Retinal pigment epithelial cell (primary cell): Measurements from ENCODE around the gene XIRP2.

ENCODE experiments used
- DNase-seq: peaks from one replicate; pipeline ENCODE4 v3.0.0-alpha.2; 2010; ENCODE audit warnings: low read depth
- H3K4me3 ChIP-seq: 2 replicates; pipeline ENCODE4 v1.5.1; 2011; ENCODE audit warnings: mild to moderate bottlenecking, low read length, control low read depth, moderate library complexity
- CTCF ChIP-seq: conservative IDR thresholded peaks from 2 replicates; pipeline ENCODE4 v1.5.1; 2011; ENCODE audit warnings: low read depth, low read length, control low read depth, inconsistent platforms

Gene XIRP2

DNA sequence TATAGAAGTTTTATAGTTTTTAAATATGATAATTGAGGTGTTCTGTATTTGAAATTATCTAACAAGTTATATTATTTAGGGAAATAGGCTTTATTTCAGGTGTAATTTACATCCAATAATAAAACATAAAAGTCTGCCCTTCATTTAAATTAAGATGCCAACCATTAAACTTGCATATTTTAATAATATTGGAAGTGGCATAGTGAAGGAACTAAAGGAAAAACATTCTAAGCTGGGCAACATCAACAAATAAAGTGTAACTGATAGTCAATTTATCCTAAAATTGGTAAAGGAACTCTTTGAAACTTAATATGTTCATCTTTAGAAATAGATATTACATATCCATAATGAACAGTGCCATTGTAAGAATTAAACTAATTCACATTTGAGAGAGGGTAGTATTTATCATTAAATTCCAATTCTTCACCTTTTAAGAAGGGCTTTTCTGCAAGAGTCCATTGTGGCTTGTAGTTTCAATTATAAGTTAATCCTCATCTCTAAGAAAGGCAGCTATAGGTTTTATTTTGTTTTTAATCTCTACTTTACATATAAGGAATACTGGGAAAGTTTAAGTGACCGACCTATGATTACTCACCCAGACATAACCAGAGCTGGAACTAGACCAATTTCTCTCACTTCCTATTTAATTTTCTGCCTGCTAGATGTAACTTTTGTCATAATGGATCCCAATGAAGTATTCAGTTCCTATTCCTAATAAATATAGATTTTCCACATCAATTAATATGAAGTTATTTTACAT, 401.6 kb downstream of the XIRP2 start:
- no peak overlapping the region for H3K4me3 ChIP-seq
- DNase-seq: peak; percentile 26
- no peak for TF ChIP-seq CTCF

- peak; percentile 82 for DNase-seq
- H3K4me3 ChIP-seq: peak within 1 kb of the TSS; percentile 72
- TF ChIP-seq CTCF: peak; percentile 43
Measured at GRCh38 chr2:167292430-167293171, 404.3 kb downstream of the XIRP2 start, which contains the start of gene B3GALT1. Gene B3GALT1 (plus strand): TSS chr2:167293001.

DNA sequence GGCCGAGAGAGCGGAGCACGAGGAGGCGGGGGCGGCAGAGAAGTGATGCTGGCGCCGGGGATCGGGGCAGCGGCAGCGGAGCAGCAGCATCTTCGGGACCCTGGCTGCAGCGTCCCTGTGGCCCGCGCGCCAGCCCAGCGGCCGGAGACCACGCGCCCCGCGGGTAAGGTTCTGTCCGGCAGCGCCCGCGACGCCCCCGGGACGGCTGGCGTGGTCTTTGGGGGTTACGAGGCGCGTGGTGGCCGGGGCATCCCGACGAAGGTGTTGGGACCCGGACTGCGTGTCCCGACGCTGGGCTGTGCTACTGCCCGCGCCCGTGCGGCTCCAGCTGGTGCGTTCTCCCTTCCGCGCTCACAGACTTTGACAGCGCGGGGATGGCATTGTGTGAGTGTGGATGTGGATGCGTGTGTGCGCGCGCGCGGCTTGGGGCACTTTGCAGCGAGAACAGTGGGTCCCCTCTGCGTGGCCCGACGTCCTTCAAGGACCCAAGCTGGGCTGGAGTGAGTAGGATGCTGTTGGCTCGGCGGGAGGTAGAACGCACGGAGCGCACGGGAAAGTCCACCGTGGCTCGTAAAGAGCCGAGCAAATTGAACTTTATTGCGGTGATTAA, 405.0 kb downstream of the XIRP2 start:
- TF ChIP-seq CTCF: no peak
- no peak for DNase-seq
- H3K4me3 ChIP-seq: peak overlapping the region; percentile 43

- DNase-seq: no peak
- TF ChIP-seq CTCF: peak; percentile 5
- peak overlapping the region; percentile 43 for H3K4me3 ChIP-seq
Measured at GRCh38 chr2:167293943-167294775, 405.9 kb downstream of the XIRP2 start.

- no peak for DNase-seq
- peak overlapping the region; percentile 43 for H3K4me3 ChIP-seq
Measured at GRCh38 chr2:167294776-167295140, 406.5 kb downstream of the XIRP2 start.

More at GRCh38 chr2:167294776-167295140, 406.5 kb downstream of the XIRP2 start:
- TF ChIP-seq CTCF: no peak
